Loucy (cell line): ENCODE results near the gene C9orf57.

Experiments used
- H2AFZ ChIP-seq: fragments of 200-600 bp; sonication (generic); 2 replicates; pipeline ENCODE4 v1.6.0; 2016; ENCODE audit warnings: antibody characterized with exemption, mild to moderate bottlenecking, low read length, moderate library complexity
- H3F3A ChIP-seq: fragments of 200-600 bp; 2 replicates; pipeline ENCODE4 v1.6.0; 2016; ENCODE audit warnings: antibody characterized with exemption, low read depth, mild to moderate bottlenecking
- H3K27me3 ChIP-seq: fragments of 200-600 bp; sonication (generic); 2 replicates; pipeline ENCODE4 v1.6.1; 2014; ENCODE audit warnings: low read length, mild to moderate bottlenecking; ENCODE audit not compliant: insufficient read depth, poor library complexity, severe bottlenecking
- H3K36me3 ChIP-seq: fragments of 200-600 bp; sonication (generic); 2 replicates; pipeline ENCODE4 v1.6.1; 2016; ENCODE audit warnings: low read length; ENCODE audit not compliant: insufficient read depth
- H3K4me1 ChIP-seq: fragments of 200-600 bp; sonication (generic); 2 replicates; pipeline ENCODE4 v1.5.1; 2014; ENCODE audit warnings: low read length, mild to moderate bottlenecking; ENCODE audit not compliant: insufficient read depth, poor library complexity, severe bottlenecking
- H3K4me2 ChIP-seq: fragments of 200-600 bp; sonication (generic); 2 replicates; pipeline ENCODE4 v1.6.0; 2014; ENCODE audit warnings: antibody characterized with exemption, low read length, low read depth, mild to moderate bottlenecking; ENCODE audit not compliant: poor library complexity, severe bottlenecking
- H3K4me3 ChIP-seq: fragments of 200-600 bp; sonication (generic); 2 replicates; pipeline ENCODE4 v1.5.1; 2014; ENCODE audit warnings: low read length, mild to moderate bottlenecking, mixed read lengths; ENCODE audit not compliant: poor library complexity, severe bottlenecking
- H3K79me2 ChIP-seq: fragments of 200-600 bp; sonication (generic); 2 replicates; pipeline ENCODE4 v1.6.1; 2014; ENCODE audit warnings: low read length; ENCODE audit not compliant: insufficient read depth
- H3K9ac ChIP-seq: fragments of 200-600 bp; sonication (generic); 2 replicates; pipeline ENCODE4 v1.6.0; 2014; ENCODE audit warnings: mild to moderate bottlenecking, low read depth, low read length, moderate library complexity; ENCODE audit not compliant: poor library complexity, severe bottlenecking
- H3K9me2 ChIP-seq: fragments of 200-600 bp; sonication (generic); replicated peaks from 2 replicates; pipeline ENCODE4 v1.6.1; 2016; ENCODE audit warnings: low read depth, low read length, mixed read lengths
- H3K9me3 ChIP-seq: fragments of 200-600 bp; sonication (generic); 2 replicates; pipeline ENCODE4 v1.6.1; 2014; ENCODE audit warnings: mild to moderate bottlenecking, antibody characterized with exemption, low read length, low read depth; ENCODE audit not compliant: insufficient read depth
- H4K20me1 ChIP-seq: fragments of 200-600 bp; sonication (generic); 2 replicates; pipeline ENCODE4 v1.6.0; 2014; ENCODE audit warnings: antibody characterized with exemption, low read length, mild to moderate bottlenecking; ENCODE audit not compliant: insufficient read depth, poor library complexity, severe bottlenecking
- CTCF ChIP-seq: fragments of 200-600 bp; sonication (generic); conservative IDR thresholded peaks from 2 replicates; pipeline ENCODE4 v1.5.1; 2014; ENCODE audit warnings: mild to moderate bottlenecking, antibody characterized with exemption, low read length
- EZH2phosphoT487 ChIP-seq: fragments of 200-600 bp; IDR thresholded peaks from 2 replicates; pipeline ENCODE4 v1.6.1; 2018; ENCODE audit warnings: antibody characterized with exemption, mild to moderate bottlenecking, moderate library complexity, borderline replicate concordance

C9orf57 gene

GRCh38 chr9:72038408-72038807 is 22.0 kb downstream of the C9orf57 start:
- H3K4me1 ChIP-seq = no peaks in the 10 kb centered on the region
- H3K27me3 ChIP-seq = no peaks in the 10 kb centered on the region
- H2AFZ ChIP-seq = no peak overlapping the region
- no peaks in the 10 kb centered on the region for H3K79me2 ChIP-seq
- no peak for TF ChIP-seq EZH2phosphoT487
- no peak for TF ChIP-seq CTCF
- no peak overlapping the region for H3K4me3 ChIP-seq
- no peaks in the 10 kb centered on the region for H4K20me1 ChIP-seq
- H3K9me3 ChIP-seq = no peaks in the 10 kb centered on the region
- H3K4me2 ChIP-seq = no peak overlapping the region
- no peak overlapping the region for H3K9ac ChIP-seq
- no peaks in the 10 kb centered on the region for H3K36me3 ChIP-seq
- H3K9me2 ChIP-seq = no peaks in the 10 kb centered on the region
- H3F3A ChIP-seq = no peaks in the 10 kb centered on the region

GRCh38 chr9:72037571-72037970 is 22.8 kb downstream of the C9orf57 start:
- no peaks in the 10 kb centered on the region for H3K79me2 ChIP-seq
- H3F3A ChIP-seq = no peaks in the 10 kb centered on the region
- no peaks in the 10 kb centered on the region for H3K9me3 ChIP-seq
- no peak overlapping the region for H3K4me3 ChIP-seq
- no peak overlapping the region for H2AFZ ChIP-seq
- no peaks in the 10 kb centered on the region for H3K9me2 ChIP-seq
- H3K4me1 ChIP-seq = no peaks in the 10 kb centered on the region
- H3K4me2 ChIP-seq = no peak overlapping the region
- H3K27me3 ChIP-seq = no peaks in the 10 kb centered on the region
- no peaks in the 10 kb centered on the region for H4K20me1 ChIP-seq
- H3K36me3 ChIP-seq = no peaks in the 10 kb centered on the region
- H3K9ac ChIP-seq = no peak overlapping the region
- TF ChIP-seq EZH2phosphoT487 (no peak), CTCF (no peak)

- Histone ChIP-seq H3K4me1 (no peaks in the 10 kb centered on the region), H3K9me3 (no peaks in the 10 kb centered on the region), H3K27me3 (no peaks in the 10 kb centered on the region), H3K9me2 (no peaks in the 10 kb centered on the region), H3K9ac (no peak overlapping the region), H2AFZ (no peak overlapping the region), H3K36me3 (no peaks in the 10 kb centered on the region), H3K79me2 (no peaks in the 10 kb centered on the region), H3K4me2 (no peak overlapping the region), H3F3A (no peaks in the 10 kb centered on the region), H3K4me3 (no peak overlapping the region), H4K20me1 (no peaks in the 10 kb centered on the region)
- no peak for TF ChIP-seq EZH2phosphoT487
- no peak for TF ChIP-seq CTCF
Measured at GRCh38 chr9:72030767-72031166, 29.6 kb downstream of the C9orf57 start.
